ENCODE results near the gene OPRL1.

OPRL1 gene

GRCh38 chr20:64062596-64063388 lies 17.1 kb upstream of the OPRL1 start, which contains the start of gene TCEA2 (continued):
- TF ChIP-seq, protein P1, sequence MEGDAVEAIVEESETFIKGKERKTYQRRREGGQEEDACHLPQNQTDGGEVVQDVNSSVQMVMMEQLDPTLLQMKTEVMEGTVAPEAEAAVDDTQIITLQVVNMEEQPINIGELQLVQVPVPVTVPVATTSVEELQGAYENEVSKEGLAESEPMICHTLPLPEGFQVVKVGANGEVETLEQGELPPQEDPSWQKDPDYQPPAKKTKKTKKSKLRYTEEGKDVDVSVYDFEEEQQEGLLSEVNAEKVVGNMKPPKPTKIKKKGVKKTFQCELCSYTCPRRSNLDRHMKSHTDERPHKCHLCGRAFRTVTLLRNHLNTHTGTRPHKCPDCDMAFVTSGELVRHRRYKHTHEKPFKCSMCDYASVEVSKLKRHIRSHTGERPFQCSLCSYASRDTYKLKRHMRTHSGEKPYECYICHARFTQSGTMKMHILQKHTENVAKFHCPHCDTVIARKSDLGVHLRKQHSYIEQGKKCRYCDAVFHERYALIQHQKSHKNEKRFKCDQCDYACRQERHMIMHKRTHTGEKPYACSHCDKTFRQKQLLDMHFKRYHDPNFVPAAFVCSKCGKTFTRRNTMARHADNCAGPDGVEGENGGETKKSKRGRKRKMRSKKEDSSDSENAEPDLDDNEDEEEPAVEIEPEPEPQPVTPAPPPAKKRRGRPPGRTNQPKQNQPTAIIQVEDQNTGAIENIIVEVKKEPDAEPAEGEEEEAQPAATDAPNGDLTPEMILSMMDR (tag by site-specific recombination; IDR thresholded peaks at IDR 0.05) = no peak
- TF ChIP-seq SETDB1 (IDR thresholded peaks at IDR 0.05; ENCODE audit: insufficient read length, low read length) (no peak), ZBTB20 (tag by site-specific recombination; IDR thresholded peaks at IDR 0.05) (peak; percentile 100), SP7 (tag by site-specific recombination; IDR thresholded peaks at IDR 0.05) (peak; percentile 71), ZNF423 (tag by site-specific recombination; IDR thresholded peaks at IDR 0.05) (peak; percentile 96), ZNF549 (tag by site-specific recombination; IDR thresholded peaks at IDR 0.05) (no peak), GFI1B (tag by site-specific recombination; IDR thresholded peaks at IDR 0.05) (no peak), ZBTB26 (tag by site-specific recombination; optimal IDR thresholded peaks at IDR 0.05) (peak; percentile 92), BCL11B (tag by site-specific recombination; IDR thresholded peaks at IDR 0.05; ENCODE audit: low read depth) (no peak), KLF7 (tag by site-specific recombination; IDR thresholded peaks at IDR 0.05; ENCODE audit: borderline replicate concordance) (peak; percentile 76; the same call in 1 of the 2 replicates), SP3 (tag by site-specific recombination; IDR thresholded peaks at IDR 0.05) (peak; percentile 85), IKZF3 (tag by site-specific recombination; IDR thresholded peaks at IDR 0.05) (peak; percentile 80; the same call in 1 of the 2 replicates), ZNF555 (tag by site-specific recombination; conservative IDR thresholded peaks at IDR 0.05) (no peak), ZBTB48 (tag by site-specific recombination; IDR thresholded peaks at IDR 0.05) (peak; percentile 44; the same call in 1 of the 2 replicates), HOXC10 (CRISPR knock-in tag; IDR thresholded peaks at IDR 0.05) (0 out of 2 replicates have a peak, but pooled peaks have one; percentile 3), ZNF76 (tag by site-specific recombination; IDR thresholded peaks at IDR 0.05; ENCODE audit: borderline replicate concordance, low read depth) (peak; percentile 99), KLF9 (tag by site-specific recombination; IDR thresholded peaks at IDR 0.05; ENCODE audit: low read depth) (peak; percentile 97), ZNF692 (tag by site-specific recombination; IDR thresholded peaks at IDR 0.05) (peak; percentile 86), ZSCAN30 (tag by site-specific recombination; IDR thresholded peaks at IDR 0.05) (peak; percentile 14; the same call in 1 of the 2 replicates), ZNF843 (tag by site-specific recombination; IDR thresholded peaks at IDR 0.05) (0 out of 2 replicates have a peak, but pooled peaks have one; percentile 10), FEZF1 (tag by site-specific recombination; IDR thresholded peaks at IDR 0.05) (no peak)
- TF ChIP-seq, protein P2, sequence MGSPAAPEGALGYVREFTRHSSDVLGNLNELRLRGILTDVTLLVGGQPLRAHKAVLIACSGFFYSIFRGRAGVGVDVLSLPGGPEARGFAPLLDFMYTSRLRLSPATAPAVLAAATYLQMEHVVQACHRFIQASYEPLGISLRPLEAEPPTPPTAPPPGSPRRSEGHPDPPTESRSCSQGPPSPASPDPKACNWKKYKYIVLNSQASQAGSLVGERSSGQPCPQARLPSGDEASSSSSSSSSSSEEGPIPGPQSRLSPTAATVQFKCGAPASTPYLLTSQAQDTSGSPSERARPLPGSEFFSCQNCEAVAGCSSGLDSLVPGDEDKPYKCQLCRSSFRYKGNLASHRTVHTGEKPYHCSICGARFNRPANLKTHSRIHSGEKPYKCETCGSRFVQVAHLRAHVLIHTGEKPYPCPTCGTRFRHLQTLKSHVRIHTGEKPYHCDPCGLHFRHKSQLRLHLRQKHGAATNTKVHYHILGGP (tag by site-specific recombination; IDR thresholded peaks at IDR 0.05) = no peak
- TF ChIP-seq, protein P3, sequence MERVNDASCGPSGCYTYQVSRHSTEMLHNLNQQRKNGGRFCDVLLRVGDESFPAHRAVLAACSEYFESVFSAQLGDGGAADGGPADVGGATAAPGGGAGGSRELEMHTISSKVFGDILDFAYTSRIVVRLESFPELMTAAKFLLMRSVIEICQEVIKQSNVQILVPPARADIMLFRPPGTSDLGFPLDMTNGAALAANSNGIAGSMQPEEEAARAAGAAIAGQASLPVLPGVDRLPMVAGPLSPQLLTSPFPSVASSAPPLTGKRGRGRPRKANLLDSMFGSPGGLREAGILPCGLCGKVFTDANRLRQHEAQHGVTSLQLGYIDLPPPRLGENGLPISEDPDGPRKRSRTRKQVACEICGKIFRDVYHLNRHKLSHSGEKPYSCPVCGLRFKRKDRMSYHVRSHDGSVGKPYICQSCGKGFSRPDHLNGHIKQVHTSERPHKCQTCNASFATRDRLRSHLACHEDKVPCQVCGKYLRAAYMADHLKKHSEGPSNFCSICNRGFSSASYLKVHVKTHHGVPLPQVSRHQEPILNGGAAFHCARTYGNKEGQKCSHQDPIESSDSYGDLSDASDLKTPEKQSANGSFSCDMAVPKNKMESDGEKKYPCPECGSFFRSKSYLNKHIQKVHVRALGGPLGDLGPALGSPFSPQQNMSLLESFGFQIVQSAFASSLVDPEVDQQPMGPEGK (tag by site-specific recombination; IDR thresholded peaks at IDR 0.05) = peak; percentile 59
- TF ChIP-seq, protein P4, sequence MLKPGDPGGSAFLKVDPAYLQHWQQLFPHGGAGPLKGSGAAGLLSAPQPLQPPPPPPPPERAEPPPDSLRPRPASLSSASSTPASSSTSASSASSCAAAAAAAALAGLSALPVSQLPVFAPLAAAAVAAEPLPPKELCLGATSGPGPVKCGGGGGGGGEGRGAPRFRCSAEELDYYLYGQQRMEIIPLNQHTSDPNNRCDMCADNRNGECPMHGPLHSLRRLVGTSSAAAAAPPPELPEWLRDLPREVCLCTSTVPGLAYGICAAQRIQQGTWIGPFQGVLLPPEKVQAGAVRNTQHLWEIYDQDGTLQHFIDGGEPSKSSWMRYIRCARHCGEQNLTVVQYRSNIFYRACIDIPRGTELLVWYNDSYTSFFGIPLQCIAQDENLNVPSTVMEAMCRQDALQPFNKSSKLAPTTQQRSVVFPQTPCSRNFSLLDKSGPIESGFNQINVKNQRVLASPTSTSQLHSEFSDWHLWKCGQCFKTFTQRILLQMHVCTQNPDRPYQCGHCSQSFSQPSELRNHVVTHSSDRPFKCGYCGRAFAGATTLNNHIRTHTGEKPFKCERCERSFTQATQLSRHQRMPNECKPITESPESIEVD (tag by site-specific recombination; IDR thresholded peaks at IDR 0.05) = no peak
- TF ChIP-seq, protein P5, sequence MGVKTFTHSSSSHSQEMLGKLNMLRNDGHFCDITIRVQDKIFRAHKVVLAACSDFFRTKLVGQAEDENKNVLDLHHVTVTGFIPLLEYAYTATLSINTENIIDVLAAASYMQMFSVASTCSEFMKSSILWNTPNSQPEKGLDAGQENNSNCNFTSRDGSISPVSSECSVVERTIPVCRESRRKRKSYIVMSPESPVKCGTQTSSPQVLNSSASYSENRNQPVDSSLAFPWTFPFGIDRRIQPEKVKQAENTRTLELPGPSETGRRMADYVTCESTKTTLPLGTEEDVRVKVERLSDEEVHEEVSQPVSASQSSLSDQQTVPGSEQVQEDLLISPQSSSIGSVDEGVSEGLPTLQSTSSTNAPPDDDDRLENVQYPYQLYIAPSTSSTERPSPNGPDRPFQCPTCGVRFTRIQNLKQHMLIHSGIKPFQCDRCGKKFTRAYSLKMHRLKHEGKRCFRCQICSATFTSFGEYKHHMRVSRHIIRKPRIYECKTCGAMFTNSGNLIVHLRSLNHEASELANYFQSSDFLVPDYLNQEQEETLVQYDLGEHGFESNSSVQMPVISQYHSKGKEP (tag by site-specific recombination; IDR thresholded peaks at IDR 0.05) = 0 out of 2 replicates have a peak, but pooled peaks have one; percentile 8
- TF ChIP-seq, protein P6, sequence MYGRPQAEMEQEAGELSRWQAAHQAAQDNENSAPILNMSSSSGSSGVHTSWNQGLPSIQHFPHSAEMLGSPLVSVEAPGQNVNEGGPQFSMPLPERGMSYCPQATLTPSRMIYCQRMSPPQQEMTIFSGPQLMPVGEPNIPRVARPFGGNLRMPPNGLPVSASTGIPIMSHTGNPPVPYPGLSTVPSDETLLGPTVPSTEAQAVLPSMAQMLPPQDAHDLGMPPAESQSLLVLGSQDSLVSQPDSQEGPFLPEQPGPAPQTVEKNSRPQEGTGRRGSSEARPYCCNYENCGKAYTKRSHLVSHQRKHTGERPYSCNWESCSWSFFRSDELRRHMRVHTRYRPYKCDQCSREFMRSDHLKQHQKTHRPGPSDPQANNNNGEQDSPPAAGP (tag by site-specific recombination; IDR thresholded peaks at IDR 0.05) = peak; percentile 50; the same call in 1 of the 2 replicates

Measured in HEK293 (cell line).